ENCODE data around the gene MTG2.

GRCh38 chr20:62201173-62202082, 18.6 kb downstream of the MTG2 start:
- no peak for TF ChIP-seq CTCF (IDR thresholded peaks at IDR 0.05; ENCODE audit: control extremely low read depth in 1 of 3, insufficient read depth in 1 of 3, low read depth in 1 of 3, low read length in 3 of 3)
- no peak for TF ChIP-seq RNF2 (IDR thresholded peaks at IDR 0.05; ENCODE audit: borderline replicate concordance, low read depth, low read length, missing control alignments, poor library complexity, severe bottlenecking)
- TF ChIP-seq POLR2A (IDR thresholded peaks at IDR 0.05; ENCODE audit: control extremely low read depth in 1 of 2, low read depth in 2 of 2, low read length in 2 of 2): no peak
- no peak for TF ChIP-seq POLR2AphosphoS5 (IDR thresholded peaks at IDR 0.05; ENCODE audit: low read depth, low read length)
- no peak for TF ChIP-seq NANOG (IDR thresholded peaks at IDR 0.05; ENCODE audit: insufficient read depth, low read depth, low read length, poor library complexity, severe bottlenecking)
- no peak for TF ChIP-seq NRF1 (IDR thresholded peaks at IDR 0.05; ENCODE audit: low read depth, low read length)
- TF ChIP-seq MAX (IDR thresholded peaks at IDR 0.05): no peak
- no peak for TF ChIP-seq EP300 (IDR thresholded peaks at IDR 0.05; ENCODE audit: borderline replicate concordance in 1 of 2, low read depth in 2 of 2, low read length in 2 of 2)
- no peak for TF ChIP-seq JUN (IDR thresholded peaks at IDR 0.05; ENCODE audit: low read depth, low read length)
- TF ChIP-seq JUND (IDR thresholded peaks at IDR 0.05; ENCODE audit: low read length): no peak
